RWPE1 (cell line): ENCODE measurements around the gene IRX3.

Experiments used
- CTCF ChIA-PET: fragments of 350-600 bp; sonication (Branson Sonifier 250); formaldehyde crosslinking; extraction: SDS; loops from one replicate; lab custom pipeline; 2021; lab: Yijun Ruan, JAX
- POLR2A ChIA-PET: fragments of 400-600 bp; formaldehyde crosslinking; extraction: SDS; loops from one replicate; lab custom pipeline; 2020; ENCODE audit warnings: antibody characterized with exemption; ENCODE audit not compliant: low non-redundant PET; lab: Yijun Ruan, JAX
- DNase-seq: peaks from one replicate; pipeline ENCODE4 v3.0.0; 2012; ENCODE audit warnings: low spot score
- H3K27ac ChIP-seq: fragments of 450-650 bp; 2 replicates; pipeline ENCODE4 v1.5.1; 2017
- TF ChIP-seq, protein P1 (sequence below): fragments of 450-650 bp; conservative IDR thresholded peaks from 2 replicates; pipeline ENCODE4 v1.5.1; 2017; ENCODE audit warnings: low read depth, mild to moderate bottlenecking

The IRX3 gene

DNA sequence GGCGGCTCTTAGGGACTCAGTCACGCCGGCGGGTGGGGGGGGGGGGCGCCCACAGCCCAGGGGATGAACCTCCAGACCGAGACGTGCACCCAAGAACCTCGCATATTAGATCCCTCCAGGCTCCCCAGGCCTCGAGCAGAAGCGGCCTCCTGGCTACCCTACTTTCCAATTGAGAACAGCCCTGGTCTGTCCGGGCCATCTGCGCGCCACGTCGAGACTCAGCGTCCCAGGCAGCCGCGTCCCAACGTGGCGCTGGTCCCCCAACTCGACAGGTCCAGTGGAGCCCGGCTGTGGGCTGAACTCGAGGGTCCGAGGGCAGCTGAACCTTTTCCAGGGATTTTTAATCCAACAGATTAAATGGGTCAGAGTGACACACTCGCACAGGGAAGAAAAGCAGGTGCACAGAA is 2.3 kb upstream of the IRX3 start:
- ChIA-PET POLR2A (no interaction called here), CTCF (no interaction called here)
- no peak overlapping the region for H3K27ac ChIP-seq
- TF ChIP-seq, protein P1, sequence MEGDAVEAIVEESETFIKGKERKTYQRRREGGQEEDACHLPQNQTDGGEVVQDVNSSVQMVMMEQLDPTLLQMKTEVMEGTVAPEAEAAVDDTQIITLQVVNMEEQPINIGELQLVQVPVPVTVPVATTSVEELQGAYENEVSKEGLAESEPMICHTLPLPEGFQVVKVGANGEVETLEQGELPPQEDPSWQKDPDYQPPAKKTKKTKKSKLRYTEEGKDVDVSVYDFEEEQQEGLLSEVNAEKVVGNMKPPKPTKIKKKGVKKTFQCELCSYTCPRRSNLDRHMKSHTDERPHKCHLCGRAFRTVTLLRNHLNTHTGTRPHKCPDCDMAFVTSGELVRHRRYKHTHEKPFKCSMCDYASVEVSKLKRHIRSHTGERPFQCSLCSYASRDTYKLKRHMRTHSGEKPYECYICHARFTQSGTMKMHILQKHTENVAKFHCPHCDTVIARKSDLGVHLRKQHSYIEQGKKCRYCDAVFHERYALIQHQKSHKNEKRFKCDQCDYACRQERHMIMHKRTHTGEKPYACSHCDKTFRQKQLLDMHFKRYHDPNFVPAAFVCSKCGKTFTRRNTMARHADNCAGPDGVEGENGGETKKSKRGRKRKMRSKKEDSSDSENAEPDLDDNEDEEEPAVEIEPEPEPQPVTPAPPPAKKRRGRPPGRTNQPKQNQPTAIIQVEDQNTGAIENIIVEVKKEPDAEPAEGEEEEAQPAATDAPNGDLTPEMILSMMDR = no peak
- DNase-seq = no peak

DNA sequence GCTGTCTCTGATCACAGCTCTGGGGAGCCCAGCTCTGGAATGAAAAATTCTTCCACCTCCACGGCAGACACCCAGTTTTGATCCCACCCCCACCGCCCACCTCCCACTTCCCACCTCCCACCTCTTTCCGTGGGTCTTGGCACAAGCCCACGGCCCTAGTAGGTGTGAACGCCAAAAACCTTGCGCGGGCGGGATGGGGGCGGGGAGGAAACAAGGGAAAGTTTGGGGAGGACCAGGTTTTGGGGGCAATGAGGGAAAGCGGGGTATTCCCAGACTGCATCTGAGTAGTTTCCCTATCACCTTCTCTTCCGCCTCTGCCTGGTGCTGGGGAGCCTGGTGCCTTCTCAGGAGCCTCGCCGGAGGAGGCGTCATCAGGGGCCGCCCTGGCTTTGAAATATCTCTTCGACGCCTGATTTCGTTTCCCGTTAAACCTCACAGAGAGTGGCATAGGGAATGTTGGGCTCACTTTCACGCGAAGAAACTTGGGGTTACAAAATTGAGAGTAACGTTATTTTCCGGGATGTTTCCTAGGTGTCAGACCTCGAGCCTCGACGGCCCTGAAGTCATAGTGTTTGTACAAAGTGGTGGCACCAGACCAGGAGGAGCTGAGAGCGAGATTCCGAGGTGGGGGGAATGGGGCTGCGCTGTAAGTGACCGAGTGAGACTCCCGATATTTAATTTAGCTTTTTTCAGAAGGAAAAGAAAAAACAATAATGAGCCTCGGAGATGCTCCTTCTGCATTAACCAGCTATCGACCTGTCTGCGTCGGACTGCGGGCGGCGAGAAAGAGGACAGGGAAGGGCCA is 1.6 kb upstream of the IRX3 start:
- H3K27ac ChIP-seq = peak overlapping the region; percentile 98; the same call in 1 of the 2 replicates
- ChIA-PET CTCF (interaction anchor here (0.6 kb wide), 1 partner anchor 344 kb away, joined by 4 read pairs; no protein-coding TSS in a partner anchor), POLR2A (interaction anchor here (1.1 kb wide), 1 partner anchor 159 kb away, joined by 4 read pairs; no protein-coding TSS in a partner anchor)
- TF ChIP-seq, protein P1 = no peak
- no peak for DNase-seq

DNA sequence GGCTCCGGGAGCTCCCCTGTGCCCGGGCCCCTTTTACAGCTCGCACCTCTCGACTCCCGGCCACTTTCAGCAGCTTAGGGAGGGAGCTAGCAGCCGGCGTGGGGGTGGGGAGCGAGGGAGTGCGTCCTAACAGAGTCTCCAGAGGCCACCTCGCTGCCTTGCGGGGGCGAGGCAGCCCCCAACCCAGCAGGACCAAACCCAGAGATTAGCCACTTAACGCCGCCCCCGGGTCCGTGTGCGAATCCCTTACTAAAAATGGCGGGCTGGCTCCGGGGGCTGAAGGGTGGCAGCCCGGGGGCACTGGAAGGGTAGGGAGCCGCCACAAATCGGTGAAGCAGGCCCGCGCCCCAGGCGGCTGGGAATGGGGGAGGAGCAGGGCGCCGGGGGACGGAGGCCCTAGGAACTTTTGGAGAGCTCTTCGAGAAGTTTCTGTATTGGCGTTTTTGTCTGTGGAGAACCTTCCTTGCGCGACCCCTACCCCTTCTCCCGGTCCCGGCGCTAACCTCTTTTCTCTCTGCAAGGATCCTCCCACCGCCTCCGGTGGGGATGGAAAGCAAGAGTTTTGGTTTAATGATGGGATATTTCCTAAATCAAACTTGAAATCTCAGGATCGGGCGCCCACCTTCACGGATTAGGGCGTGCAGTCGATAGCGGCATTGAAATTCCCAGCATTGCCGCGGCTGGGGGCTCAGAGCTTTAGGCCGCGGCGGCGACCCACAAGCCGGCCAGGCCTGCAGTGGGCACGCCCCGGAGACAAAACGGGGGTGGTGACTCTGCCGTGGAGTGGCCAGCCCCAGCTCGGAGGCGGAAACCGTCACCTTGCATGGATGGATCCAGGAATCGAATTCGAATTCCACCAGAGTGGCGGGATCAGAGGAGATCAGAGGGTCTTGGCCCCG is 793 bp upstream of the IRX3 start:
- ChIA-PET POLR2A (interaction anchor here (1.0 to 1.1 kb wide), 2 partner anchors 160 to 395 kb away, joined by 3 to 4 read pairs; no protein-coding TSS in a partner anchor), CTCF (interaction anchor here (0.6 kb wide), 3 partner anchors 343 to 751 kb away, joined by 4 read pairs; no protein-coding TSS in a partner anchor)
- DNase-seq = peak; percentile 23
- H3K27ac ChIP-seq = peak overlapping the region; percentile 98
- TF ChIP-seq, protein P1 = no peak

DNA sequence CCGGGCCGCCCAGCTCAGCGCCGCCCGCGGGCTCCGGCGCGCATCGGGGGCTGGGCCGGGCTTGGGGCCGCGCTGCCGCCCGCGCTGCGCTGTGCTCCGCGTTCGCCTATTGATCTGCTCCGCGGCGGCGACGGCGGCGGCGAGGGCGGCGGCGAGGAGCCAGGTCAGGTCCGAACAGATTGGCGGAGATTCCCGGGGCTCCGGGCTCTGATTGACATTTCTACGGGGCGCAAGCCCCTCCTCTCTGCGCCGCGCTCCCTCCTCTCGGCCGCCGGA is 559 bp downstream of the IRX3 start:
- peak overlapping the region; percentile 98 for H3K27ac ChIP-seq
- peak; percentile 92 for DNase-seq
- CTCF ChIA-PET = interaction anchor here (1.0 to 1.5 kb wide), 4 partner anchors 162 to 735 kb away, joined by 3 to 6 read pairs (median 4); no protein-coding TSS in a partner anchor
- TF ChIP-seq, protein P1 = no peak
- POLR2A ChIA-PET = no interaction called here

DNA sequence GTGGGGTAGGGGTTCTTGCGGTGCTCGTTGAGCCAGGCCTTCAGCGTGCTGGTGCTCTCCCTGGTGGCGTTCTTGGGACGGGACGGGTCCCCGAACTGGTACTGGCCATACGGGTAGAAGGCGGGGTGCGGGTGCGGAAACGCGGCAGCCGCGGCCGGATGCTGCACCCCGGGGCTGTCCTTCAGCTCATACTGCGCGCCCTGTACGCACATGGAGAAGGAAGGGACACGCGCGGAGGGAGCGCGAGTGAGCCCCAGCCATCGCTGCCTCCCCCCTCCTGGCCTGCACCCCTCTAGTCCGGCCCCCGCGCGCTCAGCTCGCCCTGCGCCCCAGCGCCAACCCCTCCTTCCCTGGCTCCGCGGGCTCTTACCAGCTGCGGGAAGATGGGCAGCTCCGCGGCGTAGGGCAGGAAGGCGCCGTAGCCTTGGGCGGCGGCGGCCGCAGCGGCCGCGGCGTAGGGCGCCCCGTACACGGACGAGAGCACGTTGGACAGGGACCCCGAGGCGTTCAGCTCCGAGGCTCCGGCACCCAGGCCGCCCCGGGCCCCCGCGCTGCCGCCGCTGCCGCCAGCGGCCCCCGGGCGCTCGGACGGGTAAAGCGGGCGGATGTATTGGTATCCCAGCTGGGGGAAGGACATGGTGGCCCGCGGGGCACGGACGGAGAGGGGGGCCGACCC is 1.0 kb downstream of the IRX3 start:
- H3K27ac ChIP-seq = peak overlapping the region; percentile 98
- DNase-seq = peak; percentile 49
- CTCF ChIA-PET = interaction anchor here (0.6 to 1.5 kb wide), 7 partner anchors 162 to 735 kb away, joined by 3 to 6 read pairs (median 4); no protein-coding TSS in a partner anchor
- TF ChIP-seq, protein P1 = no peak; the same call in 1 of the 2 replicates
- POLR2A ChIA-PET = interaction anchor here (0.6 to 0.7 kb wide), 2 partner anchors 366 to 485 kb away, joined by 3 to 4 read pairs; no protein-coding TSS in a partner anchor
